GM20431 (cell line): ENCODE results near the gene SLC25A12.
"Not testable (repeated sequence)": the region's sequence is repeated elsewhere in the genome, so short reads cannot be mapped to it uniquely, and the experiment has no call there.

Experiments
- in situ Hi-C: fragments of 300-500 bp; cut with MseI, MboI; formaldehyde crosslinking; loops from one replicate; pipeline ENCODE4 v1.15.0; 2020; ENCODE audit warnings: low sequenced_read_pairs; ENCODE audit not compliant: unreplicated experiment

Gene SLC25A12, protein sequence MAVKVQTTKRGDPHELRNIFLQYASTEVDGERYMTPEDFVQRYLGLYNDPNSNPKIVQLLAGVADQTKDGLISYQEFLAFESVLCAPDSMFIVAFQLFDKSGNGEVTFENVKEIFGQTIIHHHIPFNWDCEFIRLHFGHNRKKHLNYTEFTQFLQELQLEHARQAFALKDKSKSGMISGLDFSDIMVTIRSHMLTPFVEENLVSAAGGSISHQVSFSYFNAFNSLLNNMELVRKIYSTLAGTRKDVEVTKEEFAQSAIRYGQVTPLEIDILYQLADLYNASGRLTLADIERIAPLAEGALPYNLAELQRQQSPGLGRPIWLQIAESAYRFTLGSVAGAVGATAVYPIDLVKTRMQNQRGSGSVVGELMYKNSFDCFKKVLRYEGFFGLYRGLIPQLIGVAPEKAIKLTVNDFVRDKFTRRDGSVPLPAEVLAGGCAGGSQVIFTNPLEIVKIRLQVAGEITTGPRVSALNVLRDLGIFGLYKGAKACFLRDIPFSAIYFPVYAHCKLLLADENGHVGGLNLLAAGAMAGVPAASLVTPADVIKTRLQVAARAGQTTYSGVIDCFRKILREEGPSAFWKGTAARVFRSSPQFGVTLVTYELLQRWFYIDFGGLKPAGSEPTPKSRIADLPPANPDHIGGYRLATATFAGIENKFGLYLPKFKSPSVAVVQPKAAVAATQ

DNA sequence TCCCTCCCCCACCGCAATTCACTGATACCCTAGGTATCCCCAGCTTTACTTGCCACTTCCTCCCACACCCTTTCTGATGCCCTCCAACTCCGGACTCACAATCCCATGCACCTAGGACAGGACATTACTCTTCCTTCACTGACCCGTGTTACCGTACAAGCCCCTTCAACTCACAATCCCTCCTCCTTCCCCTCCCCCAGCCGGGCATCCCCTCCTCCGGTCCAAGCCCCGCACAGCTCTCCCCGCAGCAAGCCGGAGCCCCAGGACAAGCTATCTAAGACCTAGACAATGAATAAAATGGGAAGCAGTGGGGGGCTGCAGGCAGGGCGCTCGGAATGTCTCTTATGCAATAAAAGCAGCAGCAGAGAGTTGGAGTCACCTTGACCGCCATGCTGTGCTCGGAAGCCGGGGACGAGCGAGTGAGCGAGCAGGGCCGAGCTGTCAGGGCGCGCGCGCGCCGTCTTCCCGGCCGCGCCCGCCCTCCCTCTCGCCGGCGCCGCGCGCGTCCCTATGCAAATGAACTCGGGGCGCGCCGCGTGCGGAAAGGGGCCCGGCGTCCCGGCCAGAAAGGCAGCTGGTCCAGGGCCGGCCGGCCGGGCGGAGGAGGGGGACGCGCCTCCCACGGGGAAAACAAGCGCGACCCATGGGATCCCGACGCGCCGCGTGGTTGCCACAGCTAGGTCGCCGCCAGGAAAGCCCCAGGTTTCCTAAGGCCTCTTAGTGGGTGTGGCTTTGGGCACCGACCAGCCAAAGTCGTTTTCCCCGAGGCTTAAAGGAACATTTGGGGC, at the start of gene SLC25A12:
Gene SLC25A12 (minus strand): TSS at position 421 of the 788 bp plus-strand sequence. CDS start 30 bp downstream, at position 391.
- in situ Hi-C loops = no loop called here

DNA sequence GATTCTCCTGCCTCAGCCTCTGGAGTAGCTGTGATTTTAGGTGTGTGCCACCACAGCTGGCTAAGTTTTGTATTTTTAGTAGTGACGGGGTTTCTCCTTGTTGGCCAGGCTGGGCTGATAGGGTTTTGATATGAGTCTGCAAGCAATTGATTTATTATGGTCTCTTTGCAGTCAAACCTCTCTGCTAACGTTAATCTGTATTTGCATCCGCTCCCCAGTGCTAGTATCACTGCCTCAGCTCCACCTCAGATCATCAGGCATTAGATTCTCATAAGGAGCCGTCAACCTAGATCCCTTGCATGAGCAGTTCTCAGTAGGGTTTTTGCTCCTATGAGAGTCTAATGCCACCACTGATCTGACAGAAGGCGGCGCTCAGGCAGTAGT, 47.3 kb upstream of the SLC25A12 start:
- in situ Hi-C loops = no loop called here

DNA sequence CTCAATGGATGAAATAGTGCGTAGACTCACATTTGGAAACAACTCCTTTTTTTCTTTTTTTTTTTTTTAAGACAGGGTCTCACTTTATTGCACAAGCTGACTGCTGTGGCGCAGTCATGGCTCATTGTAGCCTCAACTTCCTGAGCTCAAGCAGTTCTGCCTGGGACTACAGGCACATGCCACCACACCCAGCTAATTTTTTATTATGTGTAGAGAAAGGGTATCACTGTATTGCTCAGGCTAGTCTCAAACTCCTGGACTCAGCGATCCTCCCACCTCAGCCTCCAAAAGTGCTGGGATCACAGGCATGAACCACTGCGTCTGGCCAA, 45.7 kb upstream of the SLC25A12 start:
- in situ Hi-C loops = no loop called here

DNA sequence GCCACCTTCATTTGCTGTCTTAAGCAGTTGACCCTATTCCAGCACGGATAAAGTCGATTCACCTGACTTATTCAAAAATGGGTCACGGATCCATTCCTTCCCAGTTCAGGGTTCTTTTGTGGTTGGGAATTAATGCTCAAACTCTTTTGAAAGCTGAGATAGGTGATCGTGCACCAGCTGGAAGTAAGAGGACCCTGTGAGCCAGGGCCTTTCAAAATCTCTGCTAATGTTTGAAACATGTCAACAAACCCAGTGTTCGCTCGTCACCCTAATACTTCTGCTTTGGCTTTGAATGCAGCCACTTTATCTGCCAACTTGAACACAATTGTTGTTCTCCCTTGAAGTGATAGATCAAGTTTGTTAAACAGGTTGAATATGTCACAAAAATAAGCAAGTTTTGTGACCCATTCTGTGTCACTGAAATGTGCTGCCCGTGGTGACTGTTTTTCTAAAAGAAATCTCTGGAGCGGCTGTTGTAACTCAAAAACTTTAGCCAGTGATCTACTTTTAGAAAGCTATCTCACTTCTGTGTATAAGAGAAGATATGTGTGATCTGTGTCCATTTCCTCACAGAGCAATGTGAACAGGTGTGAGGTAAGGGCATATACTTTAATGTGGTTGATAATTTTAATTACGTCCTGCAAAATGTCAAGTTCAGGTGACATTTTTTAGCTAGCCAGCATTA, 45.2 kb upstream of the SLC25A12 start:
- in situ Hi-C loops = no loop called here

DNA sequence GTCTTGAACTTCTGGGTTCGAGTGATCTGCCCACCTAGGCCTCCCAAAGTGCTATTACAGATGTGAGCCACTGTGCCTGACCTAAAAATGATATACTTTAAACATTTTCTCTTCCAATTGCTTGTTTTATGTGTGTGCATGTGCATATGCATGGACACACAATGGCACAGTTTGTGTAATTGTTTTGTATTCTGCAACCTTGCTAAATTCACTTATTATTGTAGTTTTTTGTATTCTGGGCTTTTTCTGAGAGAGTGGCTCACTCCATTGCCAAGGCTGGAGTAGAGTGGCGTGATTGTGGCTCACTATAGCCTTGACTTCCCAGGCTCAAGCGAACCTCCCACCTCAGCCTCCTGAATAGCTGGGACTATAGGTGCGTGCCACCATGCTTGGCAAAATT, 36.3 kb upstream of the SLC25A12 start:
- in situ Hi-C loops = no loop called here

DNA sequence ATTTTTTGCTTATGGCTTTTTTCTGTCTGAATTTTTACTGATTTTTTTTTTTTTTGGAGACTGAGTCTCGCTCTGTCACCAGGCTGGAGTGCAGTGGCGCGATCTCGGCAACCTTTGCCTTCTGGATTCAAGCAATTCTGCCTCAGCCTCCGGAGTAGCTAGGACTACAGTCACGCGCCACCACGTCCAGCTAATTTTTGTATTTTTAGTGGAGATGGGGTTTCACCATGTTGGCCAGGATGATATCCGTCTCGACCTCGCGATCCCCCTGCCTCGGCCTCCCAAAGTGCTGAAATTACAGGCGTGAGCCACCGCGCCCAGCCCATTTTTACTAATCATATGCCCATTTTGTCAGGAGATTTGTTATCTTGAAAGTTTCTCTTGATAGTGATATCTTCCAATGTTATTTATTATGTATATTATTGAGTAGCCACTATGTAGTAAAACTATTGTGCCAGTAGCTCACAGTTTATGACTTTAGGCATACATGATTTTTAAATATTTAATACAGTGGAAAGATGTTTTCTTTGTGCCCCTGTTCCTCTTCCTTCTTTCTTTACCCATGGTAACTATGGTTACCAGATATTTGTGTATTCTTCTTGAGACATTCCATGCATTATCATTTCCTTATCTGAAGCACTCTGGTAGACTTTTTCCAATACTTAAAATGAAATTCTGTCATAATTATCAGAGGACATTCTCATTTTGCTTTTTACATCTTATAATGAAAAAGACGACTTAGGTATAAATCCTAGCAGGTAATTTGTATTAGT, 30.3 kb upstream of the SLC25A12 start:
- in situ Hi-C loops = no loop called here

DNA sequence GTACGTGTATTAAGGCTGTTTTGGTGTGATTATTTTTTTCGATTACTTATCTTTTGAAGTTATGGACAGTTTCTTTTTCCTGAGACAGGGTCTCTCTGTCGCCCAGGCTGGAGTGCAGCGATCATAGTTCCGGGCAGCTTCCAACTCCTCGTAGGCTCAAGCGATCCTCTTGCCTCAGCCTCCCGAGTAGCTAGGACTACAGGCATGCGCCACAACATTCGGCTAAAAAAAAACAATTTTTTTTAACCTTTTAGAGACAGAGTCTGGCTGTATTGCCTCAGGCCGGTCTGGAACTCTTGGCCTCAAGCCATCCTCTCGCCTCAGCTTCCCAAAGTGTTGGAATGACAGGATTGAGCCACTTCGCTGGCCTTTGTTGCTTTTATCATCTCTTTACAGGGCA, 29.2 kb upstream of the SLC25A12 start:
- in situ Hi-C loops = no loop called here

DNA sequence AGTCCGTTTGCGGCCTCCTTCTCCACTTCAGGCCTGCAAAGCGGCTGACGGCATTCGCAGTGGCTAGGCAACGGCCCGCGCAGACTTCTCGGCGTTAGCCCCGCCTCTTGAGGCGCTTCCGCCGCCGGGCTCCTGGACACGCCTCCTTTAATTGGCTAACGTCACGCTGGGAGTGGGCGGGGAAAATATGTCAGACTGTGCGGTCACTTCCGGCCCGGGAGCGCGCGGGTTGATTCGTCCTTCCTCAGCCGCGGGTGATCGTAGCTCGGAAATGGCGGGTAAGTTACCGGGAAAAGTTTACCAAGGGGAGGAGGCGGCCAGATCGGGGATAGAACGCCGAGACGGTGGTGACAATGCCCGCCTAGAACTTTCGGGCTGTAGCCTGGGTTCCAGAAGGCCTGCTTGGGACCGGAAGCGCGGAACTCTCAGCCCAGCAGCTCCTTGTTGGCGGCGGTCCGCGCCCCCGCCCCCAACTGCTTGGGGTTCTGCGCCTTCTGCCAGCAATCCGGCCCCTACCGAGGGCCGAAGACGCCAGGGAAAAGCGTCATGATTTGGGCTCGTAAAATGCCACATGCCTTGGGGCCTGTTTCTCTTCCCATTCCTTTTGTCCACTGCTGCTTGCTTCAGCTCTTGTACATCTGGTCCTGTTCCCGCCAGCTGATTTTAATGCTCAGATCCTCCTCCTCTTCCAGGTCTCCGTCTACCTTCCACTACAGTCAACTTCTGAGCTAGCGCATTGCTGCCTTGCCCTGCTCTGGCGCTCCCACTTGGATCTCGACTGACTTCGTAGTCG, 28.4 kb upstream of the SLC25A12 start, which contains the start of gene HAT1:
Gene HAT1 (plus strand): TSS at position 232 of the 793 bp plus-strand sequence. CDS start 40 bp downstream, at position 272.
- in situ Hi-C loops = no loop called here

DNA sequence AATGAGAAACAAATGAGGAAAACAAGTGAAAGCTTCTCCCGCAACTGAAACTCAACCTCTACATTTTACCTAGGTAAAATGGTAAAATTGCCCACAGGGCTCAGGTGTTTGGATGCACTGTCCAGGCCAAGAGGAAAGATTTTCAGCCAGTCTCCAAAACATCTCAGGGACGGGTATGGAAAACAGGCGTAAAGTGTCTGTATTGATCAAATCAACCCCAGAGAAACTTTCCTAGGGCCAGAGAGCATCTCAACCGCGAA, 27.9 kb upstream of the SLC25A12 start:
- in situ Hi-C loops = no loop called here

DNA sequence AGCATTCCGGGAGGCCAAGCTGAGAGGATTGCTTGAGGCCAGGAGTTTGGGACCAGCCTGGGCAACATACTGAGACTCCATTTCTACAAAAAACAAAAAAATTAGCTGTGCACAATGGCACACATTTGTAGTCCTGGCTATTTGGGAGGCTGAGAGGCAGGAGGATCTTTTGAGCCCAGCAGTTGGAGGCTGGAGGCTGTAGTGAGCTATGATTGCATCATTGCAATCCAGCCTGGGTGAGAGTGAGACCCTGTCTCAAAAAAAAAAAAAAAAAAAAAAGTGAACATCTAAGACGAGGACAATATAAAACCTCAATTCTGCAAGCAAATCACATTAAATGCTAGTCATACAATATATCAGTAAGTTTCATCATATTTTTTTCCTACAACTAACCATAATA, 25.4 kb upstream of the SLC25A12 start:
- in situ Hi-C loops = no loop called here

DNA sequence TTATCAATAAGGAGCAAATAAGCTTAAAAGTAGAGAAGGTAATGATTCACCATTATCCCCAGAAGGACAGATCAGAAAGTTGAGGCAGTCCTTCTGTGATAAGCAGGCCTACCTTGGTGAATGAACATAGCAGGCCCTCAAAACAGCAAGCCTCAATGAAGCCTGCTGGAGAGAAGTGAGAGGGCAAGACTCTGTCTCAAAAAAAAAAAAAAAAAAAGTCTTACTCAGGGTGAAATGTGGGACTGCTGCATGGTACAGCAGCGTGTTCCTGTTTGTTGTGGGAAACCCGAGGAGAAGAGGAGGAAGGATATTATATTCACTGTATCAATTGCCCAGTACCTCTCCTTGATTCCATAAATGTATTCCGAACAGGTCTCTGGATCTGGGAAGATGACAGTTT, 19.5 kb upstream of the SLC25A12 start:
- in situ Hi-C loops = no loop called here

DNA sequence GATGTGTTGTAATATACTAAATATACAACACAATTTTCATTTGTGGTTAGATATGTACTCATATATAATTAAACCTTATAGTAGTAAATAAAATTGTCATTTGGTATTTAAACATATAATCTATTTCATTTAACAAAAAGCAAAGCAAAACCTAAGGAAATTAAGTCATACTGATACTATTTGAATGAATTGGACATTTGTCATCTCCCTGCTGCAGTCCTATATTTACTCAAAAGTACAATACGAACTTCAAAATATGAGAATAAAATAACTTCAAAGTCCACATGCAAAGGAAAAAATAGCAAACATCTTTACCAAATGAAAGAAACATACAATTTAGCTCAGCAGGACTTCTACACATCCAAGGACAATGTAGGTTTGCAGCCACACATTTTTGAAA, 16.4 kb upstream of the SLC25A12 start:
- in situ Hi-C loops = no loop called here

DNA sequence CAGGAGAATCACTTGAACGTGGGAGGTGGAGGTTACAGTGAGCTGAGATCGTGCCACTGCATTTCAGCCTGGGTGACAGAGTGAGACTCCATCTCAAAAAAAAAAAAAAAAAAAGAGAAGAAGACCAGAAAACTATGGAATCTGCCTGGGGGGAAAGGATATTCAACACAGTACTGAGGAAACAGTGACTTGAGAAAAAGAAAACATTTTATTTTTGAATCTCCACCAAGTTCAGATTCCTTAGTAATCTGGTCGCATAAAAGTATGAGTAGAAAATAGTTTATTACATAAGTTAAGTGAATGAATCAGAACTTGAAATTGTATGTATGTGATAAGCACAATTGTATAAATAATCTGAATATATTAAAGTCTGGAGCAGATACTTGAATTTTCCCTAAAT, 15.2 kb upstream of the SLC25A12 start:
- in situ Hi-C loops = no loop called here

DNA sequence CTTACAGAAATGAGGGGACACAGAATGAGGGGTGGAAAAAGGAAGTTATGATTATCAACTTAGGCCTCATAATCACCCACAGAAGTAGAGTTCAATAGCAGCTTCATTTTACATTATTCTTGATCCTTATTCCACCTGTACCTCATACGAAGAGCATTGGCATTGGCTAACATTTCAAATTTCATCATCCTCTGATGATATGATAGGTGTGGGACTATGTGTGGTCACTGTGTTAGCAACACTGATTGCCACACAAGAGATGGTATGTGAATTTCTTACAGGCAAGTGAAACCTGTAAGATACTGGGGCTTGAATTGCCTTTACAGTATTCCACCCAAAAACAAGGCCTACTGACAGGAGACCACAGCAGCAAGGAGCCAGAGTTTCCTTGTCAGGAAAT, 14.2 kb upstream of the SLC25A12 start:
- in situ Hi-C loops = no loop called here

DNA sequence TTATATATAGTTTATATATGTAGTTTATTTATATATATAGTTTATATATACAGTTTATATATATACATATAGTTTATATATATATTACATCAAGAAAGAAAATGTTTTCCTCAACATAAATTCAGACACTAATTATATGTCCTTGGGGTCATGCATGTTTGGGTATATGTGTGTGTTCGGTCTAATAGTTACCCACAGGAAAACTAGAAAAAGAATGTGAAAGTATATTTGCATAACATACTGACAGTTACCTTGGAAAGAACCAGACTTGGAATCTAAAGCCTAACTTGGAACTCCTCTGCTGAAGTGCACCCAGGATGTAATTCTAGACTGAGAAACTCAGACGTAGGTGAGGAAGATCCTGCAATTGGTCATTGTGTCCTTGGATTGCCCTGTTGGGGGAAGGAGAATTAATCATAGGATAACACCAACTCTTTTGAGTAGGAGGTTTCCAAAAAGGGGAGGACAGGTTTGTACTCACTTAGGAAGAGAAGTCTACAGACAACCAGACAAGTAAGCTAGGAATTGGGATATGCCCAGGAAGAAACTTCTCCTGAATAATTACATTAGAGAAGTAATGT, 8.9 kb upstream of the SLC25A12 start:
- in situ Hi-C loops = no loop called here

DNA sequence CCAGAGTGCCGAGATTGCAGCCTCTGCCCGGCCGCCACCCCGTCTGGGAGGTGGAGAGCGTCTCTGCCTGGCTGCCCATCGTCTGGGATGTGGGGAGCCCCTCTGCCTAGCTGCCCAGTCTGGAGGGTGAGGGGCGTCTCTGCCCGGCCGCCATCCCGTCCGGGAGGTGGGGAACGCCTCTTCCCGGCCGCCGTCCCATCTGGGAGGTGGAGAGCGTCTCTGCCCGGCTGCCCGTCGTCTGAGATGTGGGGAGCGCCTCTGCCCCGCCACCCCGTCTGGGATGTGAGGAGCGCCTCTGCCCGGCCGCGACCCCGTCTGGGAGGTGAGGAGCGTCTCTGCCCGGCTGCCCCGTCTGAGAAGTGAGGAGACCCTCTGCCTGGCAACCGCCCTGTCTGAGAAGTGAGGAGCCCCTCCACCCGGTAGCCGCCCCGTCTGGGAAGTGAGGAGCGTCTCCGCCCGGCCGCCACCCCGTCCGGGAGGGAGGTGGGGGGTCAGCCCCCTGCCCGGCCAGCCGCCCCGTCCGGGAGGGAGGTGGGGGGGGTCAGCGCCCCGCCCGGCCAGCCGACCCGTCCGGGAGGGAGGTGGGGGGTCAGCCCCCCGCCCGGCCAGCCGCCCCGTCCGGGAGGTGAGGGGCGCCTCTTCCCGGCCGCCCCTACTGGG, 5.7 kb upstream of the SLC25A12 start:
- in situ Hi-C loops = not testable (repeated sequence)

DNA sequence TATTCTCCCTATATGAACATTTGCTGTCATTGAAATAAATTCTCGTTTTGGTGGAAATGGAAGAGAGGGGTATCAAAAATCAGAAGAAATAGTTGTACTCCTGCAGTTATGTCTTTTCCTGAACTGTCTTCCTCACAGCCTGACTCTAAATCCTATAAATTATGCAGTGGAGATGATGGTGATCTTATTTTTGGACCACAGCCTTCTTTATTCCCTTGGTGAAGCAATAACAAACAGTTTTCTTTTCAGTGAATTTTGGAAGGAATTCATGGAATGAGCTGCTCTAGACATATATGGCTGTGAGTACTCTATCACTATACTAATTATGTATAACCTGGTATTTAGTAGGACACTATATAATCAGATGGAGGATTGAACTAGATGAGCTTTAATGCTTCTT, 1.7 kb upstream of the SLC25A12 start:
- in situ Hi-C loops = no loop called here

DNA sequence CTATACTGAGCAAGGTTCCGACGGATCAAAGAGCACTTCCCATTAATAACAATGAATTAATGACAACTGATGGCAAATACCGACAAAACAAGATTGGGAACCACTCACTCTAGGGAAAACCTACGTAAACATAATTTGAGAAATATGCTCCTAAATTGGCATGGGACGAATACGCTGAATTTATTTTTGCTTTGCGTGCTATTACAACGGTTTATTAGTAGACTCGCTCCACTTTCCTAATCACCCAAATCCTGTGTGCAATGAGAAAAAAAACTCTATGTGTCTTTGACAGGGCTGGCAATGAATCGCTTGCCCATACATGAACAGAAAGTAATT, 536 bp upstream of the SLC25A12 start:
- in situ Hi-C loops = no loop called here
